Measurements from ENCODE around the gene DPF3. TPM values are rescaled to one million over a fixed set of nuclear protein-coding genes. Genes with fewer than 3 reads are reported as not detected.
"Not testable (repeated sequence)": the region's sequence is repeated elsewhere in the genome, so short reads cannot be mapped to it uniquely, and the experiment has no call there.

The DPF3 gene
- total and polyA plus RNA-seq, 8 donors, result 1.4 to 3.6 (median 1.9) TPM

GRCh38 chr14:72878746-72879145 is 15.2 kb downstream of the DPF3 start:
- no peaks in the 10 kb centered on the region for H3K4me1 ChIP-seq
- no peak overlapping the region for H3K27ac ChIP-seq
- ATAC-seq (no peak), DNase-seq (no peak)
- no peaks in the 10 kb centered on the region for H3K27me3 ChIP-seq
- intact Hi-C loops (cut with DNase I), result no loop called here
- H3K36me3 ChIP-seq, result no peaks in the 10 kb centered on the region
- TF ChIP-seq CTCF (IDR thresholded peaks at IDR 0.05), result no peak
- H3K9me3 ChIP-seq, result no peaks in the 10 kb centered on the region
- H3K4me3 ChIP-seq, result no peak overlapping the region

GRCh38 chr14:72876710-72877063 is 17.2 kb downstream of the DPF3 start:
- no peak overlapping the region for H3K4me3 ChIP-seq
- intact Hi-C loops (cut with DNase I), result no loop called here
- peaks cover 0 to 4% of the 10 kb centered on the region in 2 donors for H3K9me3 ChIP-seq
- H3K36me3 ChIP-seq, result no peaks in the 10 kb centered on the region
- H3K4me1 ChIP-seq, result no peaks in the 10 kb centered on the region
- no peak for DNase-seq
- no peaks in the 10 kb centered on the region for H3K27me3 ChIP-seq
- no peak for ATAC-seq
- no peak overlapping the region for H3K27ac ChIP-seq
- no peak for TF ChIP-seq CTCF (IDR thresholded peaks at IDR 0.05)

- Histone ChIP-seq H3K4me3 (no peak overlapping the region), H3K27ac (no peak overlapping the region), H3K4me1 (no peaks in the 10 kb centered on the region), H3K27me3 (no peaks in the 10 kb centered on the region), H3K9me3 (peaks cover 0 to 5% of the 10 kb centered on the region in 2 donors), H3K36me3 (no peaks in the 10 kb centered on the region)
- DNase-seq (no peak), ATAC-seq (no peak)
- no peak for TF ChIP-seq CTCF (IDR thresholded peaks at IDR 0.05)
- intact Hi-C loops (cut with DNase I), result no loop called here
Observed at GRCh38 chr14:72876005-72876709, 17.7 kb downstream of the DPF3 start.

GRCh38 chr14:72870878-72871277 is 23.0 kb downstream of the DPF3 start:
- ATAC-seq; H3K4me1 ChIP-seq; H3K4me3 ChIP-seq; H3K36me3 ChIP-seq; H3K9me3 ChIP-seq; DNase-seq; intact Hi-C loops (cut with DNase I); H3K27me3 ChIP-seq; H3K27ac ChIP-seq: not testable (repeated sequence)

- Histone ChIP-seq H3K4me3 (no peak overlapping the region), H3K36me3 (no peaks in the 10 kb centered on the region), H3K27ac (no peak overlapping the region), H3K4me1 (no peaks in the 10 kb centered on the region), H3K27me3 (no peaks in the 10 kb centered on the region), H3K9me3 (peaks cover 0 to 5% of the 10 kb centered on the region in 2 donors)
- no peak for TF ChIP-seq CTCF (IDR thresholded peaks at IDR 0.05)
- ATAC-seq (no peak), DNase-seq (no peak)
- intact Hi-C loops (cut with DNase I), result no loop called here
Observed at GRCh38 chr14:72869407-72870329, 24.2 kb downstream of the DPF3 start.

All from left lung (tissue), 10 donors.